AG04450 (cell line): ENCODE results near the gene RXFP4. TPM values are rescaled to one million over a fixed set of nuclear protein-coding genes. Genes with fewer than 3 reads are reported as not detected.

Experiments
- CTCF ChIA-PET: fragments of 300-600, 350-600 bp; formaldehyde crosslinking; extraction: SDS; loops from one replicate; lab custom pipeline; 2022; ENCODE audit warnings: antibody characterized with exemption, inconsistent platforms; lab: Charles Lee
- POLR2A ChIA-PET: fragments of 350-600 bp; formaldehyde crosslinking; extraction: SDS; loops from one replicate; lab custom pipeline; 2021; ENCODE audit warnings: antibody characterized with exemption, inconsistent platforms; lab: Yijun Ruan, JAX
- DNase-seq: peaks from one replicate; pipeline ENCODE4 v3.0.0-alpha.2; 2011; ENCODE audit warnings: low read depth, low spot score
- H3K27ac ChIP-seq: one replicate; pipeline ENCODE4 v1.5.1; 2012; ENCODE audit warnings: low read depth, low read length, control low read depth
- H3K27me3 ChIP-seq: one replicate; pipeline ENCODE4 v1.6.0; 2012; ENCODE audit warnings: low read length; ENCODE audit not compliant: control insufficient read depth, insufficient read depth
- H3K4me3 ChIP-seq: 2 replicates; pipeline ENCODE4 v1.5.1; 2011; ENCODE audit warnings: mild to moderate bottlenecking, low read depth, low read length, control low read depth
- H3K9me3 ChIP-seq: 2 replicates; pipeline ENCODE4 v1.5.1; 2012; ENCODE audit warnings: low read length; ENCODE audit not compliant: control insufficient read depth, insufficient read depth
- CTCF ChIP-seq: IDR thresholded peaks from 2 replicates; pipeline ENCODE4 v1.5.1; 2011; ENCODE audit warnings: low read depth, low read length, control low read depth, inconsistent platforms
- polyA plus RNA-seq: library from polyadenylated mRNA; depleted of rRNA; stranded (reverse); fragments of >200 nt; gene quantifications from 2 replicates; pipeline ENCODE4 v1.2.3, GENCODE V29; 2011

The RXFP4 gene
- polyA plus RNA-seq, 1 experiment: not detected

- Histone ChIP-seq H3K9me3 (no peaks in the 10 kb centered on the region; the same call in 1 of the 2 replicates), H3K27me3 (no peaks in the 10 kb centered on the region), H3K4me3 (no peak overlapping the region), H3K27ac (no peak overlapping the region)
- DNase-seq: no peak
- TF ChIP-seq CTCF: no peak
- POLR2A ChIA-PET: interaction anchor here (0.7 kb wide), 1 partner anchor 38 kb away, joined by 3 read pairs; no protein-coding TSS in a partner anchor
- CTCF ChIA-PET: no interaction called here
Observed at GRCh38 chr1:155946633-155947219, 5.3 kb downstream of the RXFP4 start.

- ChIA-PET POLR2A (no interaction called here), CTCF (no interaction called here)
- Histone ChIP-seq H3K27ac (no peak overlapping the region), H3K9me3 (no peaks in the 10 kb centered on the region; the same call in 1 of the 2 replicates), H3K4me3 (no peak overlapping the region), H3K27me3 (no peaks in the 10 kb centered on the region)
- no peak for DNase-seq
- no peak for TF ChIP-seq CTCF
Observed at GRCh38 chr1:155947292-155947691, 5.9 kb downstream of the RXFP4 start.

- Histone ChIP-seq H3K27ac (no peak overlapping the region), H3K9me3 (no peaks in the 10 kb centered on the region; the same call in 1 of the 2 replicates), H3K27me3 (no peaks in the 10 kb centered on the region), H3K4me3 (no peak overlapping the region)
- POLR2A ChIA-PET: no interaction called here
- no peak for TF ChIP-seq CTCF
- DNase-seq: no peak
- CTCF ChIA-PET: no interaction called here
Observed at GRCh38 chr1:155947741-155948140, 6.3 kb downstream of the RXFP4 start.

GRCh38 chr1:155950829-155951228 lies 9.4 kb downstream of the RXFP4 start:
- POLR2A ChIA-PET: no interaction called here
- Histone ChIP-seq H3K27me3 (no peaks in the 10 kb centered on the region), H3K4me3 (no peak overlapping the region), H3K27ac (no peak overlapping the region), H3K9me3 (no peaks in the 10 kb centered on the region; the same call in 1 of the 2 replicates)
- TF ChIP-seq CTCF: no peak
- DNase-seq: no peak
- CTCF ChIA-PET: interaction anchor here (1.4 kb wide), 1 partner anchor 39 kb away, joined by 3 read pairs; no protein-coding TSS in a partner anchor

- ChIA-PET POLR2A (interaction anchor here (0.6 kb wide), 1 partner anchor 40 kb away, joined by 3 read pairs; no protein-coding TSS in a partner anchor), CTCF (interaction anchor here (0.5 to 1.4 kb wide), 2 partner anchors 9 to 38 kb away, joined by 3 to 4 read pairs; no protein-coding TSS in a partner anchor)
- Histone ChIP-seq H3K27ac (peak overlapping the region; percentile 52), H3K4me3 (no peak overlapping the region), H3K9me3 (no peaks in the 10 kb centered on the region; the same call in 1 of the 2 replicates), H3K27me3 (no peaks in the 10 kb centered on the region)
- TF ChIP-seq CTCF: no peak
- DNase-seq: no peak
Observed at GRCh38 chr1:155951753-155952504, 10.5 kb downstream of the RXFP4 start.
